GM12878 (cell line): ENCODE results near the gene AURKA. TPM values are rescaled to one million over a fixed set of nuclear protein-coding genes. Genes with fewer than 3 reads are reported as not detected.

ENCODE experiments used
- ATAC-seq: fragments of 200-7000 bp; cut with Tn5 transposase; 3 replicates; pipeline ENCODE4 v1.9.1; 2020; ENCODE audit warnings: mild to moderate bottlenecking, moderate library complexity
- BruUV-seq: library from RNA; stranded (reverse); fragments of 400-500 nt; replicated peaks from 2 replicates; lab custom pipeline; 2021; lab: Mats Ljungman, UMichigan
- CTCF ChIA-PET: fragments of 300-600 bp; sonication (Branson Sonifier 250); formaldehyde crosslinking; extraction: SDS; loops from one replicate; lab custom pipeline; 2021; ENCODE audit warnings: inconsistent platforms; lab: Yijun Ruan, JAX
- POLR2A ChIA-PET: fragments of 350-600 bp; formaldehyde crosslinking; extraction: SDS; loops from one replicate; lab custom pipeline; 2021; ENCODE audit warnings: inconsistent platforms; lab: Charles Lee
- RAD21 ChIA-PET: fragments of 300-600 bp; sonication (Branson Sonifier 250); formaldehyde crosslinking; loops from one replicate; lab custom pipeline; 2023; ENCODE audit warnings: antibody characterized with exemption; ENCODE audit not compliant: unreplicated experiment; lab: Charles Lee
- SMC1A ChIA-PET: fragments of 300-600 bp; sonication (Branson Sonifier 250); formaldehyde crosslinking; loops from one replicate; lab custom pipeline; 2023; ENCODE audit not compliant: unreplicated experiment, uncharacterized antibody; lab: Charles Lee
- DNase-seq: peaks from one replicate; pipeline ENCODE4 v3.0.0-alpha.2; 2011; ENCODE audit warnings: low read depth, low spot score
- FAIRE-seq: peaks from 3 replicates; lab custom pipeline; 2011; peaks lifted over from hg19 to GRCh38; lab: Jason Lieb, UNC
- H2AFZ ChIP-seq: 2 replicates; pipeline ENCODE4 v1.6.0; 2011; ENCODE audit warnings: low read depth, low read length, control low read depth; ENCODE audit not compliant: control insufficient read depth
- H3K27ac ChIP-seq: 2 replicates; pipeline ENCODE4 v1.5.1; 2011; ENCODE audit warnings: control low read depth; ENCODE audit not compliant: control insufficient read depth, insufficient read depth
- H3K27me3 ChIP-seq, 2 experiments: replicated peaks in 1 of 2; 2 replicates each; pipeline versions ENCODE4 v1.6.0 to v1.6.1; 2011; ENCODE audit warnings: low read length in 1 of 2; ENCODE audit not compliant: control insufficient read depth in 2 of 2, insufficient read depth in 2 of 2
- H3K36me3 ChIP-seq, 2 experiments: 2 replicates each; pipeline ENCODE4 v1.5.1; 2011; ENCODE audit warnings: low read length in 1 of 2; ENCODE audit not compliant: control insufficient read depth in 2 of 2, insufficient read depth in 2 of 2
- H3K4me1 ChIP-seq: 2 replicates; pipeline ENCODE4 v1.6.1; 2011; ENCODE audit warnings: mild to moderate bottlenecking, low read length, moderate library complexity, mixed read lengths; ENCODE audit not compliant: control insufficient read depth, insufficient read depth
- H3K4me2 ChIP-seq: 2 replicates; pipeline ENCODE4 v1.6.0; 2011; ENCODE audit warnings: control low read depth; ENCODE audit not compliant: control insufficient read depth, insufficient read depth
- H3K4me3 ChIP-seq: fragments of 200-600 bp; sonication (generic); 2 replicates; pipeline ENCODE4 v1.5.1; 2016
- H3K79me2 ChIP-seq: 2 replicates; pipeline ENCODE4 v1.6.0; 2011; ENCODE audit warnings: low read length; ENCODE audit not compliant: control insufficient read depth, insufficient read depth
- H3K9ac ChIP-seq: 2 replicates; pipeline ENCODE4 v1.8.0; 2011; ENCODE audit warnings: low read length, control low read depth, mixed read lengths; ENCODE audit not compliant: control insufficient read depth, insufficient read depth
- H3K9me3 ChIP-seq: replicated peaks from 3 replicates; pipeline ENCODE4 v1.5.1; 2011; ENCODE audit warnings: mild to moderate bottlenecking, low read length; ENCODE audit not compliant: control insufficient read depth, insufficient read depth
- H4K20me1 ChIP-seq: 2 replicates; pipeline ENCODE4 v1.6.0; 2011; ENCODE audit not compliant: control insufficient read depth, insufficient read depth
- CBFB ChIP-seq: IDR thresholded peaks from 2 replicates; pipeline ENCODE4 v1.6.1; 2016; ENCODE audit warnings: antibody characterized with exemption, low read depth
- CHD2 ChIP-seq: IDR thresholded peaks from 2 replicates; pipeline ENCODE4 v1.6.1; 2011; ENCODE audit warnings: low read depth, low read length, improper control_type of control experiment, borderline replicate concordance
- ESRRA ChIP-seq: IDR thresholded peaks from 2 replicates; pipeline ENCODE4 v1.6.1; 2012; ENCODE audit warnings: mild to moderate bottlenecking, low read length, improper control_type of control experiment
- ETV6 ChIP-seq, 2 experiments: fragments of 450-650 bp in 1 of 2; IDR thresholded peaks in 1 of 2; conservative IDR thresholded peaks in 1 of 2; 2 replicates each; pipeline ENCODE4 v1.6.1; 2014; ENCODE audit warnings: antibody characterized with exemption in 1 of 2, borderline replicate concordance in 1 of 2, low read depth in 1 of 2, mild to moderate bottlenecking in 1 of 2, moderate library complexity in 1 of 2
- LARP7 ChIP-seq: fragments of 450-650 bp; IDR thresholded peaks from 2 replicates; pipeline ENCODE4 v1.6.1; 2017; ENCODE audit warnings: mild to moderate bottlenecking
- MEF2A ChIP-seq: IDR thresholded peaks from 2 replicates; pipeline ENCODE4 v1.6.1; 2011; ENCODE audit warnings: low read depth, mild to moderate bottlenecking, low read length, moderate library complexity; ENCODE audit not compliant: insufficient read depth
- PAX8 ChIP-seq: fragments of 450-650 bp; IDR thresholded peaks from 2 replicates; pipeline ENCODE4 v1.6.1; 2017; ENCODE audit warnings: mild to moderate bottlenecking, moderate library complexity
- PML ChIP-seq: IDR thresholded peaks from 2 replicates; pipeline ENCODE4 v1.6.1; 2012; ENCODE audit warnings: low read length, inconsistent platforms
- POLR2AphosphoS5 ChIP-seq: IDR thresholded peaks from 2 replicates; pipeline ENCODE4 v1.6.1; 2011; ENCODE audit warnings: mild to moderate bottlenecking, low read length, inconsistent platforms
- SMC3 ChIP-seq: IDR thresholded peaks from 2 replicates; pipeline ENCODE4 v1.6.1; 2011; ENCODE audit warnings: low read length, improper control_type of control experiment, borderline replicate concordance
- WGBS: methylation state at CpG from one replicate; pipeline ENCODE4 v1.1.6; 2016; ENCODE audit warnings: low lambda C conversion rate; ENCODE audit not compliant: insufficient replicate concordance, insufficient coverage; ENCODE audit errors: missing lambda C conversion rate; 5-methylcytosine and 5-hydroxymethylcytosine counted together
- in situ Hi-C: fragments of 300-500 bp; cut with MboI; formaldehyde crosslinking; loops from 9 replicates; pipeline ENCODE4 v1.14.3; 2018; ENCODE audit warnings: mixed read lengths
- intact Hi-C: fragments of 100-400 bp; cut with micrococcal nuclease; formaldehyde crosslinking; loops from one replicate; pipeline ENCODE4 v1.14.2; 2022; ENCODE audit not compliant: unreplicated experiment
- polyA plus RNA-seq, 11 experiments: library from polyadenylated mRNA; depleted of rRNA in 4 of 11; unstranded in 6 of 11; stranded (reverse) in 5 of 11; fragments of >200 nt; fragmentation: Nextera tagmentation in 4 of 11; fragmentation: Illumina TruSeq in 1 of 11; extraction: Ambion mirVana in 4 of 11; extraction: Trizol in 1 of 11; gene quantifications; 1 replicate in 1 of 11; 2 replicates in 10 of 11; pipeline versions ENCODE4 v1.2.1 to v1.2.3, GENCODE V29; 2011 to 2016; ENCODE audit warnings: inconsistent platforms in 2 of 11, missing spikeins in 2 of 11, low read depth in 1 of 11
- total RNA-seq, 4 experiments: library from RNA; depleted of rRNA in 3 of 4; stranded (reverse); fragments of >200 nt in 3 of 4; fragmentation: Illumina TruSeq in 1 of 4; extraction: Trizol in 1 of 4; gene quantifications; 2 replicates each; pipeline versions ENCODE4 v1.2.1 to v1.2.3, GENCODE V29; 2013 to 2021
- TF ChIP-seq, protein P1 (sequence below): fragments of 450-650 bp; conservative IDR thresholded peaks from 2 replicates; pipeline ENCODE4 v1.6.1; 2017; ENCODE audit warnings: mild to moderate bottlenecking, moderate library complexity
- TF ChIP-seq, protein P2 (sequence below): IDR thresholded peaks from 2 replicates; pipeline ENCODE4 v1.6.1; 2012; ENCODE audit warnings: low read depth, low read length, improper control_type of control experiment

Gene AURKA
- total and polyA plus RNA-seq, 10 of the 15 experiments (the other 5 are each of a cell fraction or from before 2014, with no cell fraction given) = 57.3 to 122 (median 73.4) TPM

DNA sequence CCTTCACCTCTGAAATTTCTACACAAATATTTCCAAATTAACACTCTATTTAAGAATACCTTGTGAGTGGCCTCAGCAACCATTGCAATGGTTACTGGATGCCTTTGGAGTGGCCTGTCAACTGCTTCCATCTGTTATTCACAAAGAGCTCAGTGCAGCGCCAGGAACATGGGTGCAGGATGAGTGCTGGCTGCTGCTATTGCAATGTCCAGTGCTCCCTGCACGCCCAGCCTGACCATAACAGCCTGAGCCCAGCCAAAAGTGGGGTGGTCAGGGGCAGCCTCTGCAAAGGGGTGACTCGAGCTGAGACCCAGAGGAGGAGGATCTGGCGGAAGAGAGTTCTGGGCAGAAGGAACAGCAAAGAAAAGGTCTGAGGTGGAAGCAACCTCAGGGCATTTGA lies 38.4 kb upstream of the AURKA start:
- RAD21 ChIA-PET = no interaction called here
- no peaks in the 10 kb centered on the region for H3K79me2 ChIP-seq

DNA sequence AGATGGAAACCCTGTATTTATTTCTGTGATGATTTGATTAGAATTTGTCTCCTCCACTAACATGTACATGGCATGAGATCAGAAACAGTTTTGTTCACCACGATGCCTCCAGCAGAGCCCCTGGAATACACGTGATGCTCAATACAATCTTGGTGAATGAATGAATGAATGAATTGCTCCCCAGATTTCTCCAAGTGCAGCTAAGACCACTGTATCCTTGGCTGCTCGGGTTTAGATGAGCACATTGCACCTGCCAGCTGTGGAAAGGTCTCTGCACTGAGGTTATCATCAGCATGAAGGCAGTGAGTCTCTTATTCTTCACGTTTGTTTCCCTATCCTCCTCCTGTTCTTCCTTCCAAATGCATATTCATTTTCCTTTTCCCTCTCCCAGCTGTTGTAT lies 37.9 kb upstream of the AURKA start:
- in situ Hi-C loops (no loop called here), intact Hi-C loops (no loop called here)
- H3K79me2 ChIP-seq = no peaks in the 10 kb centered on the region
- no peak overlapping the region for H3K4me2 ChIP-seq
- TF ChIP-seq ESRRA (no peak), POLR2AphosphoS5 (no peak), SMC3 (no peak), LARP7 (no peak), CHD2 (no peak), PAX8 (no peak), MEF2A (no peak), CBFB (no peak)
- TF ChIP-seq, protein P1, sequence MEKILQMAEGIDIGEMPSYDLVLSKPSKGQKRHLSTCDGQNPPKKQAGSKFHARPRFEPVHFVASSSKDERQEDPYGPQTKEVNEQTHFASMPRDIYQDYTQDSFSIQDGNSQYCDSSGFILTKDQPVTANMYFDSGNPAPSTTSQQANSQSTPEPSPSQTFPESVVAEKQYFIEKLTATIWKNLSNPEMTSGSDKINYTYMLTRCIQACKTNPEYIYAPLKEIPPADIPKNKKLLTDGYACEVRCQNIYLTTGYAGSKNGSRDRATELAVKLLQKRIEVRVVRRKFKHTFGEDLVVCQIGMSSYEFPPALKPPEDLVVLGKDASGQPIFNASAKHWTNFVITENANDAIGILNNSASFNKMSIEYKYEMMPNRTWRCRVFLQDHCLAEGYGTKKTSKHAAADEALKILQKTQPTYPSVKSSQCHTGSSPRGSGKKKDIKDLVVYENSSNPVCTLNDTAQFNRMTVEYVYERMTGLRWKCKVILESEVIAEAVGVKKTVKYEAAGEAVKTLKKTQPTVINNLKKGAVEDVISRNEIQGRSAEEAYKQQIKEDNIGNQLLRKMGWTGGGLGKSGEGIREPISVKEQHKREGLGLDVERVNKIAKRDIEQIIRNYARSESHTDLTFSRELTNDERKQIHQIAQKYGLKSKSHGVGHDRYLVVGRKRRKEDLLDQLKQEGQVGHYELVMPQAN = no peak
- POLR2A ChIA-PET = no interaction called here
- H3K27me3 ChIP-seq = no peaks in the 10 kb centered on the region
- H4K20me1 ChIP-seq = no peaks in the 10 kb centered on the region
- no peak overlapping the region for H3K4me3 ChIP-seq
- CTCF ChIA-PET = no interaction called here
- peaks cover 10% of the 10 kb centered on the region for H3K4me1 ChIP-seq
- SMC1A ChIA-PET = interaction anchor here (1.9 kb wide), 1 partner anchor 10 kb away, joined by 5 read pairs; no protein-coding TSS in a partner anchor
- RAD21 ChIA-PET = no interaction called here
- ATAC-seq (no peak), DNase-seq (no peak), FAIRE-seq (no peak)
- H3K36me3 ChIP-seq = no peaks in the 10 kb centered on the region
- peak overlapping the region; percentile 52 for H2AFZ ChIP-seq
- WGBS = 16% methylated on average over 4 of the region's 4 CpGs
- no peak overlapping the region for H3K27ac ChIP-seq
- H3K9me3 ChIP-seq = no peaks in the 10 kb centered on the region
- no TSS peak for BruUV-seq
- H3K9ac ChIP-seq = no peak overlapping the region

More for the DNA sequence above, 38.4 kb upstream of the AURKA start:
- in situ Hi-C loops (no loop called here), intact Hi-C loops (no loop called here)
- Histone ChIP-seq H3K36me3 (no peaks in the 10 kb centered on the region), H3K27me3 (no peaks in the 10 kb centered on the region), H2AFZ (no peak overlapping the region), H3K9me3 (no peaks in the 10 kb centered on the region), H4K20me1 (no peaks in the 10 kb centered on the region), H3K4me1 (peaks cover 10% of the 10 kb centered on the region), H3K9ac (no peak overlapping the region), H3K4me2 (no peak overlapping the region), H3K27ac (no peak overlapping the region), H3K4me3 (no peak overlapping the region)
- ATAC-seq = no peak
- DNase-seq = no peak
- WGBS = 58% methylated on average over 4 of the region's 4 CpGs
- TF ChIP-seq ETV6 (conservative IDR thresholded peaks at IDR 0.05 in 1 of 2, IDR thresholded peaks at IDR 0.05 in 1 of 2; ENCODE audit: borderline replicate concordance in 1 of 2, low read depth in 1 of 2) = no peak
- TF ChIP-seq, protein P2, sequence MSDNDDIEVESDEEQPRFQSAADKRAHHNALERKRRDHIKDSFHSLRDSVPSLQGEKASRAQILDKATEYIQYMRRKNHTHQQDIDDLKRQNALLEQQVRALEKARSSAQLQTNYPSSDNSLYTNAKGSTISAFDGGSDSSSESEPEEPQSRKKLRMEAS = no peak
- no peak for TF ChIP-seq PML
- ChIA-PET CTCF (no interaction called here), POLR2A (no interaction called here), SMC1A (interaction anchor here (1.9 kb wide), 1 partner anchor 9 kb away, joined by 5 read pairs; no protein-coding TSS in a partner anchor)
- FAIRE-seq = no peak
- no TSS peak for BruUV-seq
